WERI-Rb-1 (cell line): ENCODE results near the gene SSX2IP.
A peak's percentile ranks its signal among the peaks of the same experiment; 100 is the strongest.

Experiments used
- DNase-seq: peaks from one replicate; pipeline ENCODE4 v3.0.0-alpha.2; 2020
- H3K27ac ChIP-seq: fragments of 250-450 bp; sonication (Bioruptor Pico); 2 replicates; pipeline ENCODE4 v1.5.1; 2020; ENCODE audit warnings: mild to moderate bottlenecking, moderate library complexity
- H3K27me3 ChIP-seq: fragments of 250-450 bp; sonication (Bioruptor Pico); 2 replicates; pipeline ENCODE4 v1.5.1; 2021; ENCODE audit warnings: mild to moderate bottlenecking, low read depth, moderate library complexity; ENCODE audit not compliant: insufficient read depth, severe bottlenecking
- H3K36me3 ChIP-seq: fragments of 250-450 bp; sonication (Bioruptor Pico); 2 replicates; pipeline ENCODE4 v1.5.1; 2020; ENCODE audit warnings: mild to moderate bottlenecking, moderate library complexity
- H3K4me3 ChIP-seq: 2 replicates; pipeline ENCODE4 v1.5.1; 2011; ENCODE audit warnings: low read depth, mild to moderate bottlenecking, control low read depth, low read length
- H3K9me3 ChIP-seq: fragments of 250-450 bp; sonication (Bioruptor Pico); 2 replicates; pipeline ENCODE4 v1.5.1; 2021; ENCODE audit warnings: mild to moderate bottlenecking, moderate library complexity; ENCODE audit not compliant: severe bottlenecking
- TF ChIP-seq, protein P1 (sequence below): IDR thresholded peaks from 2 replicates; pipeline ENCODE4 v1.5.1; 2011; ENCODE audit warnings: low read depth, mild to moderate bottlenecking, control low read depth, inconsistent platforms, low read length

The SSX2IP gene

DNA sequence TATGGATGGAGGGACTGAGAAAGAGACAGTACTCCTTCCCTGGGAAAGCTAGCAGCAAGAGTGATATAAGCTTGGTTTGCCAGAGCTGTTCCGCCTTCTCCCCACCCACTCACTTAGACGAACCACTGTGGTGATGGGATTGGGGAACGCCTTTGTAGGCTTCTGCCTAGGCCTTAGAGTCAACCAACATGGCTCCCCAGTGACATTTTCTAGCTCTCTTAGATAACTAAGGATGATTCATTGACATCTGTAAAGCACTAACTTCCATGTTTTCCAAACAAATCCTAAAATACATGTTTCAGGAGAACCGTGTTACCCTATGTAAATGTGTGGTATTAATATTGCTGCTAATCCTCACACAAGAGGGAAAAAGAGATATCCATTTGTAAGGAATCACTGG is 21.6 kb upstream of the SSX2IP start:
- Histone ChIP-seq H3K9me3 (no peaks in the 10 kb centered on the region), H3K27me3 (no peaks in the 10 kb centered on the region), H3K4me3 (no peak overlapping the region), H3K36me3 (no peaks in the 10 kb centered on the region), H3K27ac (peak overlapping the region; percentile 69)
- TF ChIP-seq, protein P1, sequence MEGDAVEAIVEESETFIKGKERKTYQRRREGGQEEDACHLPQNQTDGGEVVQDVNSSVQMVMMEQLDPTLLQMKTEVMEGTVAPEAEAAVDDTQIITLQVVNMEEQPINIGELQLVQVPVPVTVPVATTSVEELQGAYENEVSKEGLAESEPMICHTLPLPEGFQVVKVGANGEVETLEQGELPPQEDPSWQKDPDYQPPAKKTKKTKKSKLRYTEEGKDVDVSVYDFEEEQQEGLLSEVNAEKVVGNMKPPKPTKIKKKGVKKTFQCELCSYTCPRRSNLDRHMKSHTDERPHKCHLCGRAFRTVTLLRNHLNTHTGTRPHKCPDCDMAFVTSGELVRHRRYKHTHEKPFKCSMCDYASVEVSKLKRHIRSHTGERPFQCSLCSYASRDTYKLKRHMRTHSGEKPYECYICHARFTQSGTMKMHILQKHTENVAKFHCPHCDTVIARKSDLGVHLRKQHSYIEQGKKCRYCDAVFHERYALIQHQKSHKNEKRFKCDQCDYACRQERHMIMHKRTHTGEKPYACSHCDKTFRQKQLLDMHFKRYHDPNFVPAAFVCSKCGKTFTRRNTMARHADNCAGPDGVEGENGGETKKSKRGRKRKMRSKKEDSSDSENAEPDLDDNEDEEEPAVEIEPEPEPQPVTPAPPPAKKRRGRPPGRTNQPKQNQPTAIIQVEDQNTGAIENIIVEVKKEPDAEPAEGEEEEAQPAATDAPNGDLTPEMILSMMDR = no peak
- no peak for DNase-seq

DNA sequence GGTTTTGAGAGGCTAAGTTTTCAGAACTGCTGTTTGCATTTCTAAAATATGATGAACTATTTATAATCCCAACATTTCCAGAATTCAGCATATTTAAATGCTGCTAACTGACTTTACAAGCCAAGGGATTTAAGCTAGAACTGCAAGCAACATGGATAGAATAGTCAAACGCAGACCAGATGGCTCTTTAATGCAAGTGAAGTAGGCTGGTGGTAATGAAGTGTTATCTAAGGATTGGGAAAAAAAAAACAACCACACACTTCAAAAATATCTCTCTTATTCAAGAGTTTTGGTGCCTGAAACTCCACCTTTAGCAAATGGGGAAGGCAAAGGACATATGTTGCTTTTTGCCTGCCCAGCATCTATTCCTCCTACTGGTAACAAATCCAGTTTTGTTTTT is 20.9 kb upstream of the SSX2IP start:
- no peak for DNase-seq
- H3K4me3 ChIP-seq = no peak overlapping the region
- no peaks in the 10 kb centered on the region for H3K9me3 ChIP-seq
- H3K36me3 ChIP-seq = no peaks in the 10 kb centered on the region
- TF ChIP-seq, protein P1 = no peak
- no peaks in the 10 kb centered on the region for H3K27me3 ChIP-seq
- H3K27ac ChIP-seq = peak overlapping the region; percentile 69

DNA sequence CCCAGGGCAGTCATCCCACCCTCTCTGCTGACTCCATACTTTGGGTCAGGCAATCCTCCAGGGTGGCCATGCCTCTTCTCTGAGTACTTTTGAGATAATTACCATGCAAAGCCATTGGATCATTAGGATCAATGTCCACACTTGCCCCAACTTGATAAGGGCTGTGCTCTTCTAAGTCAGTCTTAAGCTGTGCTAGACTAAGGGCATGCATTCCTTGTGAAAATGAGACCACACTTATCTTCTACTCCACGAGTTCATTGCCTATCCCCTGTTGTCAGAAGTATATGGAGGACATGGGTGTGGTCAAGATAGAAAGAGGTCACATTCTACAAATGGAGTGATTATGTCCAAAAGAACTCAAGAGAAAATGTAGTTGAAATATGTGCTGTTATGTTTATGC is 18.9 kb upstream of the SSX2IP start:
- H3K9me3 ChIP-seq = no peaks in the 10 kb centered on the region
- no peaks in the 10 kb centered on the region for H3K36me3 ChIP-seq
- no peak overlapping the region for H3K27ac ChIP-seq
- H3K27me3 ChIP-seq = no peaks in the 10 kb centered on the region
- H3K4me3 ChIP-seq = no peak overlapping the region
- no peak for DNase-seq
- TF ChIP-seq, protein P1 = no peak

DNA sequence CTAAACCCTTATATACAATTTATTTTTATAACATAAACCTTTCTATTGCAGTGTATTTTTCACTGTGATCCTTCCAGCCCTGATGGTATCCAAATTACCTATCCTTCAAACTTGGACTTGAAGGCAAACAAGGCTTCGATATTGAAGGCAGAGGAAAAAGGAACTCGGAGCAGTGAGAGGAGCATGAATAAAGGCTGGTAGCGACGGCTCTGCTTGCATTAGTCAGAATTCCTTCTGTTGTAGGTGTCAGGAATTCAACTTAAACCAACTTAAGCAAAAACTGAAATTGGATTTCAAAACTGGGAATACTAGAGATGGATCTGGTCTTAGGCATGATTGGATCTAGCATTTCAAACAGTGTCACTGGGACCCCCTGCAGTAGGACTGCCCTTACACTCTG is 17.8 kb upstream of the SSX2IP start:
- TF ChIP-seq, protein P1 = no peak
- Histone ChIP-seq H3K36me3 (no peaks in the 10 kb centered on the region), H3K27ac (no peak overlapping the region), H3K9me3 (no peaks in the 10 kb centered on the region), H3K4me3 (no peak overlapping the region), H3K27me3 (no peaks in the 10 kb centered on the region)
- no peak for DNase-seq

DNA sequence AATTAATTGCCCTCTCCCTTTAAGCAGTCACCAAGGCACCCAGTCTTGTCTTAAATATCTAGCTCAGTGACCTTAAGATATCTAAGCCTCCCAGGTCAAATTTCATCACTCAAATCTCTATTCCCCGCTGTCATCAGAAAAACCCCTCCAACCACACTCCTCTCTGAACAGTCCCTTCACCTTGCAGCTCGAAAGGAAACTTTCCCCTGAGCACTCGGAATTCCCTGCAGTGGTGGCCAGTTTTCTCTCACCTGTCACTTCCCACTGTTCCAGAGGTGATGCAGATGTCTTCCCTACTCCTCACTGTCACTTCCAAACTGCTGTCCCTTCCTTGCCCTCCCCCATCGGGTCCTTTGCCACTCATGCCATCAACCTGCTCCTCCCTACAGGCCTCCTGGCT is 15.3 kb upstream of the SSX2IP start:
- Histone ChIP-seq H3K4me3 (no peak overlapping the region), H3K27me3 (no peaks in the 10 kb centered on the region), H3K9me3 (no peaks in the 10 kb centered on the region), H3K27ac (no peak overlapping the region), H3K36me3 (no peaks in the 10 kb centered on the region)
- TF ChIP-seq, protein P1 = no peak
- DNase-seq = no peak

DNA sequence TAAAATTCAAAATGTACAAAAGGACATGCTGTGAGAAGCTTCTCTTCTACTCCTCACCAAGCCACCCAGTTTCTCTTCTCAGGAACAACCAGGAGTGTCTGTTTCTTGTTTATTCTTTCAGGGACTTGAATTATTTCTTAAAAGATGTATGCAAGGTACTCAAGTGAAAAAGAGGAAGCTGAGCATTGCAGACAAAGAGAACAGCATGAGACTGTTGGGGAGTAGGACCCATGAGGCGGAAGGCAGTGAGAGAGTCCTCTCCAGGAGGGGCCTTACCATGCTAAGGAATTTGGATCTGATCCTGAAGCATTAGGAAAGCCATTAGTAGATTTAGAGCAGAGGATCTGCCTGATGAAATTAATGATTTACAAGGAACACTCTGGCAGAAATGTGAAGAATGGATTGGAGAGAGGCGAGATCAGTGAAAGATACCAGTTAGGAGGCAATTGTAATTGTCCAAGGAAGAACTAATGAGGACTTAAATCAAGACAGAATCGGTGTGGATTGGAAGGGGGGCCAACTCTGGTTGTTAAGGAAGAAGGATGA is 14.7 kb upstream of the SSX2IP start:
- DNase-seq = no peak
- H3K9me3 ChIP-seq = no peaks in the 10 kb centered on the region
- H3K27ac ChIP-seq = no peak overlapping the region
- no peak overlapping the region for H3K4me3 ChIP-seq
- TF ChIP-seq, protein P1 = no peak
- H3K27me3 ChIP-seq = no peaks in the 10 kb centered on the region
- H3K36me3 ChIP-seq = no peaks in the 10 kb centered on the region
